SKM-1 (cell line): ENCODE measurements around the gene IL1R2.
A peak's percentile ranks its signal among the peaks of the same experiment; 100 is the strongest.

Experiments used
- DNase-seq: peaks from one replicate; lab custom pipeline; 2025; ENCODE audit not compliant: unreplicated experiment; lab: John Stamatoyannopoulos, UW

IL1R2 gene

DNA sequence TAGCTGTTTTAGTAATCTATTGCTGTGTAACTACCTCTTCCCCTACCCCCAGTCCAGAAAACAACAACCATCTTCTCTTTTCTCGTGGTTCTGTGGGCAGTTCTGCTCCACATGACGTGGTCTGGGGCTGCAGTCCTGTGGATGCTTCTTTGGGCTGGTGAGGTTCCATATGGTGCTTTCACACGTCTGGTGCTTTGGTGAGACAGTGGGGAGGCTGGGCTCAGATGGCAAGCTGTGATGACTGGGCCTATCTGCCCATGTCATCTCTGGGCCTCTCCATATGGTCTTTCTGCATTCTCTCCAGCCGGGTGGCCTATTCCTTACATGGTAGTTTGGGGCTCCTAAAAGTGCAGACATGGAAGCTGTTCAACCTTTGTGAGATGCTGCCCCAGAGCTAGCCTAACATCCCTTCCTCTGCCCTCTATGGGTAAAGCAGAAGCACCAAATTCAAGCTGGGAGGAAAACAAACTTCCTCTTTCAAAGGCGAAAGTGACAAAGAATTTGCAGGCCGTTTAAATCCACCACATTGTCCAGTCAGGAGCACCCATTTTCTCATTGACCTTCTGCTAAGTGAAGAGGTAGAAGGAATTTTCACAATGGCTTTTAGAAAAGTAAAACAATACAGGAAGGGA, 82.5 kb downstream of the IL1R2 start:
- DNase-seq = peak; percentile 56

DNA sequence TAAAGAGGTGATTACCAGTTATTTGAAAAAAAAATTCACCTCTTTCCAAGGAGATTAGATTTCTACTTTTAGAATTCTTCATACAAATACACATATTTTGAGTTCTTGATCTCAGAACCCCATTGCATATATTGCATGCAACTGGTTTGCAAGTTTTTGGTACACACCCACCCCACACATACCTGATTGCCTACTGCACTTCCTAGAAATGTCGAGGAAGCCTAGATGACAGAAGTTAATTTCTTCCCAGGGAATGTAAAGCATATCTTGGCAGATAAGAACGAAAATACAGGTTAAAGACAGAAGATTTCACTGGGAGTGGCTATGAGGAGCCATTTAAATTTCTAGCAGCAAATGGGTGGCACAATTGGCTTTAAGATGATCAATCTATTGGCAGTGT, 83.7 kb downstream of the IL1R2 start:
- no peak for DNase-seq

DNA sequence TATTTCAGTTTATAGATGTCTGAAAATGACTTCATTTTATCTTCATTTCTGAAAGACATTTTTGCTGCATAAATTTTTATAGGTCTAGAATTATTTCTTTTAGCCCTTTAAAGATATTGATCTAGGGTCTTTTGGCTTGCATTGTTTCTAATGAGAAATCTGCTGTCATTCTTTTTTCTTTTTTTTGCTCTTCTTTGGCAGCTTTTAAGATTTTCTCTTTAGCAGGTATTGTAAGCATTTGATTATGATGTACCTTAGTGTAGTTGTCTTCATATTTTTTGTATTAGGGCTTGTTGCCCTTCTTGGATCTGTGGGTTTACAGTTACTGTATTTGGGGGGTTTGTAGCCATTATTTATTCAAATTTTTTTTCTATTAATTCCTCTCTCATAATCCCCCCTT, 84.8 kb downstream of the IL1R2 start:
- DNase-seq = no peak
